CD4-positive, alpha-beta T cell treated with Interleukin-15 for 1 hour (primary cell): ENCODE measurements around the gene LRP8.

Source experiments
- DNase-seq: peaks from one replicate; pipeline ENCODE4 v3.0.0-alpha.2; 2020

The LRP8 gene

GRCh38 chr1:53339736-53340635, 12.1 kb upstream of the LRP8 start:
- no peak for DNase-seq

GRCh38 chr1:53338423-53338822, 10.6 kb upstream of the LRP8 start:
- no peak for DNase-seq

DNA sequence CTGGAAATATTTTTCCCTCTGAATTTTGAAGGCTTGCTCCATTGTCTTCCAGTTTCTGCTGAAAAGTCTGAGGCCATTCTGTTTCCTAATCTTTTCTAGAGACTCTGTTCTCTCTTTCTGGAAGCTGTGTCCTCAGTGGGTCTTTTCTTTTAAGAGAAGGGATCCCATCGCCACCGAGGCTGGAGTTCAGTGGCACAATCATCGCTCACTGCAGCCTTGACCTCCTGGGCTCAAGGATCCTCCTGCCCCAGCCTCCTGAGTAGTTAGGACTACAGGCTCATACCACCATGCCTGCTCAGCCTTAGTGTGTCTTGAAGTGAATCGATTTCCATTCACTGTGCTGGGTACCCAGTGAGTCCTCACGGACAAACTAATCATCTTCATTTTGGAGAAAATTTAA, 9.6 kb upstream of the LRP8 start:
- no peak for DNase-seq

- no peak for DNase-seq
Measured at GRCh38 chr1:53336146-53336545, 8.3 kb upstream of the LRP8 start.

DNA sequence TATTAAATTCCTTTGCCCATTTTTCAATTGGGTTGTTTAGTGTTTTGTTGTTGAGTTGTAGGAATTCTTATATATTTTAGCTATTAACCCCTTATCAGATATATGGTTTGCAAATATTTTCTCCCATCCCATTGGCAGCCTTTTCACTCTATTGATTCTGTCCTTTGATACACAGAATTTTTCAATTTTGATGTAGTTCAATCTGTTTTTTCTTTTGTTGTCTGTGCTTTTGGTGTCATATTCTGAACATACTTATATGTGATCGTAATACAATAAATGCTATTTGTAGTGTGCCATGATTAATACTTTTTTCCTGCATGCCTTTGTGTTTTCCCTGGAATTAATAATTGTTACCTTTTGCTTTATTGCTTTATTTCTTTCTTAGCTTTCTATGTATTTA, 7.8 kb upstream of the LRP8 start:
- DNase-seq, result no peak

DNA sequence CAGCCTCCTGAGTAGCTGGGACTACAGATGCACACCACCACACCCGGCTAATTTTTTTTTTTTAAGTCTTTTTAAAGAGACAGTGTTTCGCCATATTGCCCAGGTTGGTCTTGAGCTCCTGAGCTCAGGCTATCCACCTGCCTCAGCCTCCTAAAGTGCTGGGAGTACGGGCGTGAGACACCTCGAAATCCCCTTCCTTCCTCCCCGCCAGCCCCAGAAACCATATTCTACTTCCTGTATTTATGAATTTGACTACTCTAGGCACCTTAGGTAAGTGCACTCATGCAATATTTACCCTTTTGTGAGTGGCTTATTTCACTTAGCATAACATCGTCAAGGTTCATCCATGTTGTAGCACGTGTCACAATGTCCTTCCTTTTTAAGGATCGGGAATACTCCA, 6.9 kb upstream of the LRP8 start:
- DNase-seq, result no peak

DNA sequence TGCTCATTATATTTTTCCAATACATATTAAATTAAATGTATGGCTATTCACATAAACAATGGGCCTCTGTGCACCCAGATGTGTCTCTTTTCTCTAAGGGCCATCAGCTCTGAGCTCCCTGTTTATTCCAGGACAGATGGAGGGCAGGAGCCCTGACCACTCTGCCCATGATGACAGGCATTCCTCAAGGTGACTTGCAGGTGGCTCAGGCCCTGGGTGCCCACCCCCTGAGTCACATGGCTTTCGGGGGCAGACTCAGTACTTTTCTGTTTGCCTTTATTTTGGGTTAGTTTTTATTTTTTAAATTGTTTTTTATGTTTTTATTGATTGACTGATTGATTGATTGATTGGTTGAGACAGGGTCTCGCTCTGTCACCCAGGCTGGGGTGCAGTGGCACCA, 6.4 kb upstream of the LRP8 start:
- DNase-seq, result no peak

DNA sequence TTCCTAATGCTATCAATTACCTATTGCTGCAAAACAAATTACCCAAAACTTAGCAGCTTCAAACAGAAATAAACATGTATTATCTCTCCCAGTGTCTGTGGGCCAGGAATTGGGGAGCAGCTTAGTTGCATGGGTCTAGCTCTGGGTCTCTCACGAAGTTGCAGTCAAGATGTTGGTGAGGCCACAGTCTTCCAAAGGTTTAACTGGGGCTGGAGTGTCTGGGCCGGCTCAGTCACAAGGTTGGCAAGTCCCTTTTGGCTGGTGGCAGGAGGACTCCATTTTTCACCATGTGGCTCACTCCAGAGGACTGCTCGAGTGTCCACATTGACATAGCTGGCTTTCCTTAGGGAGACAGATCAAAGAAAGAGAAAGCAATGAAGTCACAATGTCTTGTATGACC, 5.0 kb upstream of the LRP8 start:
- DNase-seq, result no peak

GRCh38 chr1:53332186-53332564, 4.3 kb upstream of the LRP8 start:
- DNase-seq, result no peak

DNA sequence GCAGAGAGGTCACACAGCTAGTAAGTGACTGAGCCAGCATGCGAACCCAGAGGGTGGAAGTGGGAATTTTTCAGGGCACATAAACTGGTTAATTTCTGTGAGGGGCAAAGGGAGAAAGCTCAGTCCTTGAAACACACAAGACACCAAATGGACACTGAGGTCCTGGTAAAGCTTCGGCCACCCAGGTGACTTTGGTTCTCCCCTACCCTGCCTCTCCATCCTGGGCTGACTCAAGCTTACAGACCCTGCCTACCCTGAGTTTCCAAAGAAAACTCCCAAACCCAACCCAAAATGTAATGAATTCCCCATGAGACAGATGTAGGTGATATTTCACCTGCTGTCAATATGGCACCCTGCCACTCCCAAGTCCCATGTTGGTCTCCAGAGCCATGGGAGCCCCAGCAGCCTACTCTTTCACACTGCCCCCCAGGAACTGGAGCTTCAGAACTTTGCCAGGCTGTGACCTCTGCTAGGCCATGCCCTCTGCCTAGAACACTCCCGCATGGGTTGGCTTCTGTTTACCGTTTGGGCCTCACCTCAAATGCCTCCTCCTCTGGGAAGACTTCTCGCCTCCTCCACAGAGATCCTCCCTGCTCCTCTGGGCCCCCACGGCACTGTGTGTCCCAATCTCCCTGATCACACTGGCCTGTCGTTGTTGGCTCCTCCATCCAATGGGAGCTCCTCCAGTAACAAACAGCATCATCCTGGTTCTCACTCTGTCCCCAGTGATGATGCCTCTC, 3.7 kb upstream of the LRP8 start:
- DNase-seq, result no peak

GRCh38 chr1:53330819-53331218, 2.9 kb upstream of the LRP8 start:
- DNase-seq, result peak; percentile 32

- DNase-seq, result peak; percentile 17
Measured at GRCh38 chr1:53328541-53329499, 950 bp upstream of the LRP8 start.

- peak; percentile 25 for DNase-seq
Measured at GRCh38 chr1:53327182-53327913, 522 bp downstream of the LRP8 start.

- DNase-seq, result no peak
Measured at GRCh38 chr1:53326598-53327181, 1.2 kb downstream of the LRP8 start.

DNA sequence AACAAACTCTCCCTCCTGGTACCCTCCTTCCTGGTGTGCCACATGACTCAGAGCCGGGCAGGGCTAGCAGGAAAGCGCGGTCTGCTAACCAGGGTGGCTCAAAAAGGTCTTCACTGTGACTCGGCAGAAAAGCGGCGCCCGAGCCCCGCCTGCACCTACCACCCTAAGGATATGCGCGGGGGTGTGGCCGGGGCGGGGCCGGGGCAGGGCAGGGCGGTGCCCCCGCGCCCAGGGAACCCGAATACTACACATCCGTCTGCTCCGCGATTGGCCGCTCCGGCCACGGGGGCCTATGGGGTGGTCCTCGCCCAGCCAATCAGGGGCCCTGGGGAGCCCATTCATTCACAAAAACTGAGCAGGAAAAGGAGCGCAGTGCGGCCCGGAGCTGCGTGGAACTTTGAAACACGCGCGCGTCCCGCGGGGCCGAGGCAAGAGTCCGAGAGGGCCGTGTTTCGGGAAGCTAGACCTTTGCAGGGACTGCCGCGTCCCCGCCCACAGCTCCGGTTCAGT, 1.7 kb downstream of the LRP8 start:
- DNase-seq, result peak; percentile 93

- DNase-seq, result no peak
Measured at GRCh38 chr1:53325326-53326087, 2.4 kb downstream of the LRP8 start.

DNA sequence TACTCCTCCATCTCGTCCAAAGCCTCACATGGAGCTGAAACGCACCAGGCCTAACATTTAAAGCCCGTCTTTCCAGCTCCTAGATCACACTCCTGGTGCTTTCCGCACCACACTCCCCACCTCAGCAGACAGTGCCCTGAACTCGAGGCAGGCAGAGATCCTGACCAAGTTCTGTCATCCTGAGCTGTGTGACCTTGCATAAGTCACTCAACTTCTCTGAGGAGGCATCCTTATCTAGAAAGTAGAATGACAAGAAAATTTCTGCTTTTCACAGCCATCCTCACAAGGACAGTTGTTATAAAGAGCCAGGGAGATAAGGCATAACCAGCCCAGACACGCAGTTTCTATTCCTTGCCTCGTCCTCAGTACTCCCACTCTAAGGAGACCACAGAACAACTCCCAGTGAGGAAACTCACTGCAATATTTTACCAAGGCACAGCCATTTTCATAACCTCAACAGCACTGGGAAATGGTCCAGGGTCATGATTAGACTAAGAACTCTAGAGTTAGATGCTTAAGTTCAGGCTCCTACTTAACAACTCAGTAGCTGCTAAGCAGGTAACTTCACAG, 3.1 kb downstream of the LRP8 start:
- DNase-seq, result no peak

GRCh38 chr1:53324321-53324720, 3.5 kb downstream of the LRP8 start:
- no peak for DNase-seq

DNA sequence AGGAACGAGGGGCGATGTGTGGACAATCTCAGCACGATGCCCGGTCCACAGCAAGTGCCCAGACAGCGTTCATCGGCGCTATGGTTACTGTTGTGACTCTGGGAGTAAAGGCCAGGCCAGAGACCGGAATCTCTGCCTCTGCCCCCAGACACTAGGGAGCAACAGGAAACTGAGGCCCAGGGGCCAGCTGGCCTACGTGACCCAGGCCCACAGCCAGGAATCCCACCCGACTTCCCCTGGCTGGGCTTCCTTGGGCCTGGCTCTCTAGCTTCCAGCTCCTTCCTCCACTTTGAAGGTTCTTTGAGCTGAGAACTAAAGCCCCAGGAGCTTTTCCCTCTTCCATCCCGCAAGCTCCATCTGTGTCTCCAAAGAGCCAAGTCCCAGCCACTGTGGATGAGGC, 4.6 kb downstream of the LRP8 start:
- DNase-seq, result no peak

GRCh38 chr1:53321776-53322602, 5.9 kb downstream of the LRP8 start:
- DNase-seq, result no peak
